Measurements from ENCODE around the gene BMERB1. TPM values are rescaled to one million over a fixed set of nuclear protein-coding genes. Genes with fewer than 3 reads are reported as not detected.
"Not testable (repeated sequence)": the region's sequence is repeated elsewhere in the genome, so short reads cannot be mapped to it uniquely, and the experiment has no call there.

The BMERB1 gene
- total RNA-seq, 4 donors from 2014 or later, result 7.4 to 20.4 (median 10.6) TPM

- WGBS, 2 donors, result 35 to 41% methylated on average over 3 of the region's 3 CpGs
- DNase-seq (ENCODE audit: low spot score in 2 of 2), result no peak
- intact Hi-C loops (cut with DNase I; ENCODE audit: low total_unique reads), result no loop called here
- H3K4me3 ChIP-seq (ENCODE audit: low read depth, poor library complexity, severe bottlenecking), result no peak overlapping the region
- TF ChIP-seq POLR2A (IDR thresholded peaks at IDR 0.05), result no peak
- TF ChIP-seq, protein P1, sequence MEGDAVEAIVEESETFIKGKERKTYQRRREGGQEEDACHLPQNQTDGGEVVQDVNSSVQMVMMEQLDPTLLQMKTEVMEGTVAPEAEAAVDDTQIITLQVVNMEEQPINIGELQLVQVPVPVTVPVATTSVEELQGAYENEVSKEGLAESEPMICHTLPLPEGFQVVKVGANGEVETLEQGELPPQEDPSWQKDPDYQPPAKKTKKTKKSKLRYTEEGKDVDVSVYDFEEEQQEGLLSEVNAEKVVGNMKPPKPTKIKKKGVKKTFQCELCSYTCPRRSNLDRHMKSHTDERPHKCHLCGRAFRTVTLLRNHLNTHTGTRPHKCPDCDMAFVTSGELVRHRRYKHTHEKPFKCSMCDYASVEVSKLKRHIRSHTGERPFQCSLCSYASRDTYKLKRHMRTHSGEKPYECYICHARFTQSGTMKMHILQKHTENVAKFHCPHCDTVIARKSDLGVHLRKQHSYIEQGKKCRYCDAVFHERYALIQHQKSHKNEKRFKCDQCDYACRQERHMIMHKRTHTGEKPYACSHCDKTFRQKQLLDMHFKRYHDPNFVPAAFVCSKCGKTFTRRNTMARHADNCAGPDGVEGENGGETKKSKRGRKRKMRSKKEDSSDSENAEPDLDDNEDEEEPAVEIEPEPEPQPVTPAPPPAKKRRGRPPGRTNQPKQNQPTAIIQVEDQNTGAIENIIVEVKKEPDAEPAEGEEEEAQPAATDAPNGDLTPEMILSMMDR (IDR thresholded peaks at IDR 0.05), result no peak
These were observed 18.8 kb upstream of the BMERB1 start for GRCh38 chr16:15415511-15415985.

DNA sequence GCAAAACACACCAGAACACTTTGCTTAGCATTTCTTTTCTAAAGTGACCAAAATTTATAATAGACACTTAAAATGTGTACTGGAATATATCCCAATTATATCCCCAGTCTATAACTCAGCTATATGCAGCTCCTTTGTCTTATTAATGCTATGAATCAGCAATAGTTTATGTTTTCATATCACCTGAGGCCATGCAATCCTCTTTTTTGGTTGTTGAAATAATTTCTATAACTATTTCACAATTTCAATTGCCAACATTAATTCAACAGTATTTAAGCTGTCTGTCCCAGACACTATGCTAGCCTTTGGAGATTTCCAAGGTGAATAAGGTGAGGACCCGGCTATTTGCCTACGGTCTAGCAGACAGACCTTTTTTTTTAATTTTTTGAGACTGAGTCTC is 17.2 kb upstream of the BMERB1 start:
- TF ChIP-seq, protein P1 (IDR thresholded peaks at IDR 0.05), result no peak
- TF ChIP-seq POLR2A (IDR thresholded peaks at IDR 0.05), result no peak
- WGBS, 2 donors, result 93% methylated on average over 2 of the region's 2 CpGs
- H3K4me3 ChIP-seq (ENCODE audit: low read depth, poor library complexity, severe bottlenecking), result no peak overlapping the region

DNA sequence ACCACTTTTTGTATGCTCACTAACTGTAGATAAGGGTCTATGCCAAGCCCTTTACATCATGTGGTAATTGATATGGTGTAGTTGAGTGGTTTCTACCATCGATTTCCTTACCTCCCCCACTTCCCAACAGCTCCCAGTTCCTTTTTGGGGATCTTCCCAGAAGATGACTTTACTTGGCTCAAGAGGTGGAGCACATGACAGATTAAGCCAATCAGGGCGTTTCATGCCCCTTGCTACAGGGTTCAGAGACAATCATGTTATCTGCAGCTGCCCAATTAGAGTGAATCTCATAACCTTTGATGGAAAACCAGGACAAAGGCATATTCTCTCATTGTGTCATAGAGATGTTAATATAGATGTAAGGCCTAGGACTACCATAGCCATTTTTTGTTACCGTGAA is 16.2 kb upstream of the BMERB1 start:
- 78 to 94% methylated on average over 3 of the region's 3 CpGs for WGBS, 2 donors
- intact Hi-C loops (cut with DNase I; ENCODE audit: low total_unique reads), result no loop called here
- H3K4me3 ChIP-seq (ENCODE audit: low read depth, poor library complexity, severe bottlenecking), result no peak overlapping the region
- TF ChIP-seq, protein P1 (IDR thresholded peaks at IDR 0.05), result no peak
- TF ChIP-seq POLR2A (IDR thresholded peaks at IDR 0.05), result no peak
- DNase-seq (ENCODE audit: low spot score in 2 of 2), result no peak

More for the DNA sequence above, 17.2 kb upstream of the BMERB1 start:
- intact Hi-C loops (cut with DNase I; ENCODE audit: low total_unique reads), result no loop called here
- DNase-seq (ENCODE audit: low spot score in 2 of 2), result no peak

- H3K4me3 ChIP-seq (ENCODE audit: low read depth, poor library complexity, severe bottlenecking); intact Hi-C loops (cut with DNase I; ENCODE audit: low total_unique reads); DNase-seq (ENCODE audit: low spot score in 2 of 2): not testable (repeated sequence)
- WGBS, 2 donors, result 75 to 78% methylated on average over 5 of the region's 5 CpGs
These were observed 12.7 kb upstream of the BMERB1 start for GRCh38 chr16:15421696-15422095.

GRCh38 chr16:15422222-15422621 is 12.2 kb upstream of the BMERB1 start:
- intact Hi-C loops (cut with DNase I; ENCODE audit: low total_unique reads), result no loop called here
- no peak for TF ChIP-seq POLR2A (IDR thresholded peaks at IDR 0.05)
- no peak for DNase-seq (ENCODE audit: low spot score in 2 of 2)
- WGBS, 2 donors, result 85 to 88% methylated on average over 8 of the region's 8 CpGs
- H3K4me3 ChIP-seq (ENCODE audit: low read depth, poor library complexity, severe bottlenecking), result no peak overlapping the region

GRCh38 chr16:15425861-15426260 is 8.5 kb upstream of the BMERB1 start:
- H3K4me3 ChIP-seq (ENCODE audit: low read depth, poor library complexity, severe bottlenecking), result no peak overlapping the region

GRCh38 chr16:15426796-15427195 is 7.6 kb upstream of the BMERB1 start:
- intact Hi-C loops (cut with DNase I; ENCODE audit: low total_unique reads), result no loop called here
- WGBS, 2 donors, result 70 to 81% methylated on average over 6 of the region's 6 CpGs
- TF ChIP-seq POLR2A (IDR thresholded peaks at IDR 0.05), result no peak
- TF ChIP-seq, protein P1 (IDR thresholded peaks at IDR 0.05), result no peak
- H3K4me3 ChIP-seq (ENCODE audit: low read depth, poor library complexity, severe bottlenecking), result no peak overlapping the region
- no peak for DNase-seq (ENCODE audit: low spot score in 2 of 2)

More at GRCh38 chr16:15425861-15426260, 8.5 kb upstream of the BMERB1 start:
- TF ChIP-seq, protein P1 (IDR thresholded peaks at IDR 0.05), result no peak
- no peak for TF ChIP-seq POLR2A (IDR thresholded peaks at IDR 0.05)
- intact Hi-C loops (cut with DNase I; ENCODE audit: low total_unique reads), result no loop called here
- 86 to 88% methylated on average over 6 of the region's 6 CpGs for WGBS, 2 donors
- no peak for DNase-seq (ENCODE audit: low spot score in 2 of 2)
